Endothelial cell (in vitro differentiated cells): Measurements from ENCODE around the gene AGR2. TPM values are rescaled to one million over a fixed set of nuclear protein-coding genes. Genes with fewer than 3 reads are reported as not detected.

Experiments used
- DNase-seq: peaks from one replicate; pipeline ENCODE4 v3.0.0; 2021; ENCODE audit warnings: low spot score
- H3K27ac Mint-ChIP-seq: one replicate; pipeline ENCODE4 v1.8.0; 2021; ENCODE audit warnings: mixed read lengths, inconsistent platforms; ENCODE audit not compliant: unreplicated experiment
- H3K27me3 Mint-ChIP-seq: one replicate; pipeline ENCODE4 v1.8.0; 2021; ENCODE audit warnings: mild to moderate bottlenecking, moderate library complexity, mixed read lengths, inconsistent platforms; ENCODE audit not compliant: unreplicated experiment
- H3K36me3 Mint-ChIP-seq: one replicate; pipeline ENCODE4 v1.8.0; 2021; ENCODE audit warnings: mild to moderate bottlenecking, low read depth, mixed read lengths, inconsistent platforms; ENCODE audit not compliant: unreplicated experiment
- H3K4me1 Mint-ChIP-seq: one replicate; pipeline ENCODE4 v1.8.0; 2021; ENCODE audit warnings: mild to moderate bottlenecking, mixed read lengths, inconsistent platforms; ENCODE audit not compliant: unreplicated experiment
- H3K4me3 Mint-ChIP-seq: one replicate; pipeline ENCODE4 v1.8.0; 2021; ENCODE audit warnings: mild to moderate bottlenecking, mixed read lengths, inconsistent platforms; ENCODE audit not compliant: unreplicated experiment
- H3K9me3 Mint-ChIP-seq: one replicate; pipeline ENCODE4 v1.8.0; 2021; ENCODE audit warnings: mixed read lengths, inconsistent platforms; ENCODE audit not compliant: unreplicated experiment
- total RNA-seq: library from RNA; stranded (reverse); fragmentation: NEBNext Ultra II Directional; extraction: Animal tissue kit (Norgen Biotek cat#: 25700); gene quantifications from one replicate; pipeline ENCODE4 v1.2.1, GENCODE V29; 2021; ENCODE audit not compliant: unreplicated experiment
- TF ChIP-seq, protein P1 (sequence below): fragments of 200-600 bp; sonication (generic); IDR thresholded peaks from one replicate; pipeline ENCODE4 v1.5.0; 2021; ENCODE audit warnings: antibody characterized with exemption; ENCODE audit not compliant: unreplicated experiment

The AGR2 gene
- total RNA-seq, 1 donor from 2014 or later, result not detected

DNA sequence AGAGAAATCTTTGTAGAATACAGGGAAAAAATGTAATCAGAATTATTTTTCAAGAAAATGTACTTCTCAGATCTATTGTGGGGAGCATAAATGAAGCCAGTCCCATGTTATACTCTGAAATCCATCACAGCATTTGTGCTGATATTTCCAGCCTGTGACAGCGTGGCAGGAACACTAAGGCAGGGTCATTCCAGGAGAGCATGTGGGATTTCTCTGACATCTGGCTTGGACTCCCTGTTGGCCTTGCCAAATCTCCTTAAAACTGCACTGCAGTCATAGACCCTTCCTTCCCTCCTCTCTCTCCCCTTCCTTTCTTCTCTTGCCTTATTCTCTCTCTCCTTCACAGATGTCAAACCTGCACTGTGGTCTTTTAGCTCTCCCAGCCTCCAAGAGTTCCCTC, 57.7 kb downstream of the AGR2 start:
- H3K9me3 Mint-ChIP-seq, result no peaks in the 10 kb centered on the region
- H3K4me3 Mint-ChIP-seq, result no peak overlapping the region
- H3K4me1 Mint-ChIP-seq, result peaks cover 21% of the 10 kb centered on the region
- TF ChIP-seq, protein P1, sequence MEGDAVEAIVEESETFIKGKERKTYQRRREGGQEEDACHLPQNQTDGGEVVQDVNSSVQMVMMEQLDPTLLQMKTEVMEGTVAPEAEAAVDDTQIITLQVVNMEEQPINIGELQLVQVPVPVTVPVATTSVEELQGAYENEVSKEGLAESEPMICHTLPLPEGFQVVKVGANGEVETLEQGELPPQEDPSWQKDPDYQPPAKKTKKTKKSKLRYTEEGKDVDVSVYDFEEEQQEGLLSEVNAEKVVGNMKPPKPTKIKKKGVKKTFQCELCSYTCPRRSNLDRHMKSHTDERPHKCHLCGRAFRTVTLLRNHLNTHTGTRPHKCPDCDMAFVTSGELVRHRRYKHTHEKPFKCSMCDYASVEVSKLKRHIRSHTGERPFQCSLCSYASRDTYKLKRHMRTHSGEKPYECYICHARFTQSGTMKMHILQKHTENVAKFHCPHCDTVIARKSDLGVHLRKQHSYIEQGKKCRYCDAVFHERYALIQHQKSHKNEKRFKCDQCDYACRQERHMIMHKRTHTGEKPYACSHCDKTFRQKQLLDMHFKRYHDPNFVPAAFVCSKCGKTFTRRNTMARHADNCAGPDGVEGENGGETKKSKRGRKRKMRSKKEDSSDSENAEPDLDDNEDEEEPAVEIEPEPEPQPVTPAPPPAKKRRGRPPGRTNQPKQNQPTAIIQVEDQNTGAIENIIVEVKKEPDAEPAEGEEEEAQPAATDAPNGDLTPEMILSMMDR, result no peak
- no peak overlapping the region for H3K27ac Mint-ChIP-seq
- H3K36me3 Mint-ChIP-seq, result no peaks in the 10 kb centered on the region
- DNase-seq, result no peak
- H3K27me3 Mint-ChIP-seq, result peaks cover 5% of the 10 kb centered on the region

DNA sequence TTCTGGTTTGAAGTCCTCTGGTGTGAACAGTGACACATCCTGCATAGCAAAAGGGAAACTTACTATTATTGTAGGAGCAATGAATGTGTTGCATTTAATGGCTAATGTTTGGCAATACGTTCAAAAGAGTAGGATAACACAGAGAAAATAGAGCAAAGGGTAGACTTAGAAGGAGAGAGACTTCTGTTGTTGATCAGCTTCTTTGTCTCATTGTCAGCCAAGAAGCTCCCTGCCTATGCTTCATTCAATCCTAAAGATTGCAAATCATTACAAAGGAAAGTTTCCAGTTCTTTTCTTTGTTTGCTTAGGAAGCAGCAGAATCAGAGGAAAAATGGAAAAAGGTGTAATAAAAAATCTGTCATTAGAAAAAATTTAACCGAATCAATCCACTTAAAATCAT, 59.2 kb downstream of the AGR2 start:
- no peak overlapping the region for H3K4me3 Mint-ChIP-seq
- peaks cover 2% of the 10 kb centered on the region for H3K27me3 Mint-ChIP-seq
- peaks cover 28% of the 10 kb centered on the region for H3K4me1 Mint-ChIP-seq
- no peak for DNase-seq
- H3K36me3 Mint-ChIP-seq, result no peaks in the 10 kb centered on the region
- TF ChIP-seq, protein P1, result no peak
- no peaks in the 10 kb centered on the region for H3K9me3 Mint-ChIP-seq
- no peak overlapping the region for H3K27ac Mint-ChIP-seq

DNA sequence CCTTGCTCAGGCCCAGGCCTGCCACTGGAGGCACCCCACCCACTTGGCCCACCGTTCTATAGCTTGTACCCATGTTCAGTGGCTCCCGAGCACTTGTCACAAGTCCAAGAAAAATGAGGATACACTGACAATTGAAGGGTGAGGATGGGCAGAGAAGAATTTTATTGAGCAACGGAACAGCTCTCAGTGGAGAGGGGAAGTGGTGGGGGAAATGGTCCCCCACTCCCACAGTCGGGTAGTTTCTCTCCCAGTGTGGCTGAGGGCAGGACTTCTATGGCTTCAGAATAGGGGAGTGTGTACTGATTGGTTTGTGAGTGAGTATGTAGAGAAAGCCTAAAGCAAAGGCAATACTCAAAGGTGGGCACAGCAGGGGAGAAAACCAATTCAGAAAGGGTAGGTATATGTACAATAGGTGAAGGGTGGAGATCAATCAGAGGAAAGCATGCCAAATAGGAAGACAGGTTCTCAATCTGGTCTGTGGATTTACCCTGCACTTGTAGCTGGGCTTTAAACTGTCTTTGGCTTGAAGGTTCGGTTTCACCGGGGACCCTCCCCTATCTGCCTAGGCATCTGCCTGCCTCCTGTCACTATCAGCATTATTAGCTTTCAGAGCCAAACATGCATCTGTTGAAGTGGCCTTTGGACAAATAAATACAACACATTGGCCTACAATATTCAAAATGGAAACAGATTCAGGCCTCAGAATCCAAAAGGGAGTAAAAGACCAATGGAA, 60.1 kb downstream of the AGR2 start:
- Mint-ChIP-seq H3K4me1 (peaks cover 33% of the 10 kb centered on the region), H3K4me3 (no peak overlapping the region), H3K27me3 (no peaks in the 10 kb centered on the region), H3K36me3 (no peaks in the 10 kb centered on the region), H3K27ac (no peak overlapping the region), H3K9me3 (no peaks in the 10 kb centered on the region)
- TF ChIP-seq, protein P1, result no peak
- no peak for DNase-seq

DNA sequence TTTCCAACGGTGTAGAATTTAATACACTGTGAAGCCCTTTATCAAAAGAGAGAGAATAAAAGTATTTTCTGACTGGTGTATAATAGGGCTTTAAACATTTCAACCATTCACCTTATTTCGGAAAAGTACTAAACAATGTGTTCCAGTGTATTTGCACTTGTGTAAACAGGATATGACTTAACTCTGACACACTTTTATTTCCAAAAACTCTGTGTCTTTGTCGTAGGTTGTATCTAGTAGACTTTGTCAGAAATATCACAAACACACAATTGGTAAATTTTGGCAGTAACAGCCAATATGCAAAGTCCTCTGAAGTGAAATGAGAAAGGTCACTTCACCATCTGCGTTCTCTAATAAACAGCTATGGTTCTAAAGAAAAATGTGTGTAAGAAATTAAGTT, 61.6 kb downstream of the AGR2 start:
- Mint-ChIP-seq H3K4me1 (peaks cover 33% of the 10 kb centered on the region), H3K27ac (no peak overlapping the region), H3K4me3 (no peak overlapping the region), H3K27me3 (peaks cover 2% of the 10 kb centered on the region), H3K36me3 (no peaks in the 10 kb centered on the region), H3K9me3 (no peaks in the 10 kb centered on the region)
- no peak for DNase-seq
- TF ChIP-seq, protein P1, result no peak

DNA sequence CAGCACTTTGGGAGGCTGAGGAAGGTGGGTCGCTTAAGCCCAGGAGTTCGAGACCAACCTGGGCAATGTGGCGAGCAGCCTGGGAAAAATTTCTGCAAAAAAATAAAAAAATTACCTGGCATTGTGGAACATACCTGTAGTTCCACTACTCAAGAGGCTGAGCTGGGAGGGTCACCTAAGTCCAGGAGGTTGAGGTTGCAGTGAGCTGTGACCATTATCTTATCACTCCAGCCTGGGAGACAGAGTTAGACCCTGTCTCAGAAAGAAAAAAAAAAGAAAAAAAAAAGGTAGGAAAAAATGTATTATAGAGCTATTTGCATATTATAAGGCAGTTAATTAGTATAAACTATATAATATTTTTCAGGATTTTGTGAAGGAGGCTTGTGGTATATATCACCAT, 62.3 kb downstream of the AGR2 start:
- DNase-seq, result no peak
- Mint-ChIP-seq H3K27me3 (peaks cover 2% of the 10 kb centered on the region), H3K36me3 (no peaks in the 10 kb centered on the region), H3K4me3 (no peak overlapping the region), H3K27ac (no peak overlapping the region), H3K4me1 (peaks cover 33% of the 10 kb centered on the region), H3K9me3 (no peaks in the 10 kb centered on the region)
- TF ChIP-seq, protein P1, result no peak
